ENCODE data around the gene PRKCB.

PRKCB gene

DNA sequence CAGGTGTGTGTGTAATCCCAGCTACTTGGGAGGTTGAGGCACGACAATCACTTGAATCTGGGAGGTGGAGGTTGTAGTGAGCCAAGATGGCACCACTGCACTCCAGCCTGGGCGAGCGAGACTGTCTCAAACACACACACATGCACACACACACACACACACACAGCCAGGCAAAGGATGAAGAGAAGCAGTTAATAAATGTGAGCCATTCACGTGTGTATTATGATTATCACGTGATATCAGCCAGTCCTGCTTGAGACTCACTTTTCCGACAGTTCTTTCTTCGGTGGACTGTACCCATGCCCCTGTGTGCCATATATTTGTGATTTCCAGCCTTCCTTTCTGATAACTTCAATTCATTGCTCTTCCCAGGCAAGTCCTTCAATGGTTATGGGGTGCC, 119.3 kb downstream of the PRKCB start:
- H3K36me3 ChIP-seq (ENCODE audit: insufficient read depth, low read length), result no peaks in the 10 kb centered on the region
- H3K9me3 ChIP-seq (ENCODE audit: control insufficient read depth, insufficient read depth, low read length), result no peaks in the 10 kb centered on the region
- H3K4me1 ChIP-seq (ENCODE audit: insufficient read depth, low read length), result peaks cover 10% of the 10 kb centered on the region
- H3K9ac ChIP-seq (ENCODE audit: low read depth, low read length), result no peak overlapping the region

DNA sequence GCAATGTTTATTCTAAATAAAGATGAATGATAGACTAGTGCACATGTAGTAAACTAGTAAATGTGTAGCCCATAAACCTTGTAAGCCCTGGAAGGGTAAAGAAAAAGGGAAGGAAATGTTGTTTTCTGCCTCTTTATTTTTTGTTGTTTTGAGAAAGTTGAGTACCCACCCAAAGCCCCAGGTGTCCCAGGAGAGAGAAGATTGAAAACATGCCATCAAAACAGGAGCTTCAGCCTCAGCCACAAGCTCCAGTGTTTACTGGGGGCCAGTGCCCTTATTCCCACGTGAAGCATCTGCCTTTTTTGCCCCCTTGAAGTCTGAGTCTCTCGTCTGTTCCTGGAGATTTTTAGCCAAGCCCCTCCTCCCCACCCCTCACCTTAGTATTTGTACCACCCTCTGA, 121.5 kb downstream of the PRKCB start:
- H3K4me1 ChIP-seq (ENCODE audit: insufficient read depth, low read length), result peaks cover 6% of the 10 kb centered on the region
- H3K36me3 ChIP-seq (ENCODE audit: insufficient read depth, low read length), result no peaks in the 10 kb centered on the region
- H3K9ac ChIP-seq (ENCODE audit: low read depth, low read length), result no peak overlapping the region

DNA sequence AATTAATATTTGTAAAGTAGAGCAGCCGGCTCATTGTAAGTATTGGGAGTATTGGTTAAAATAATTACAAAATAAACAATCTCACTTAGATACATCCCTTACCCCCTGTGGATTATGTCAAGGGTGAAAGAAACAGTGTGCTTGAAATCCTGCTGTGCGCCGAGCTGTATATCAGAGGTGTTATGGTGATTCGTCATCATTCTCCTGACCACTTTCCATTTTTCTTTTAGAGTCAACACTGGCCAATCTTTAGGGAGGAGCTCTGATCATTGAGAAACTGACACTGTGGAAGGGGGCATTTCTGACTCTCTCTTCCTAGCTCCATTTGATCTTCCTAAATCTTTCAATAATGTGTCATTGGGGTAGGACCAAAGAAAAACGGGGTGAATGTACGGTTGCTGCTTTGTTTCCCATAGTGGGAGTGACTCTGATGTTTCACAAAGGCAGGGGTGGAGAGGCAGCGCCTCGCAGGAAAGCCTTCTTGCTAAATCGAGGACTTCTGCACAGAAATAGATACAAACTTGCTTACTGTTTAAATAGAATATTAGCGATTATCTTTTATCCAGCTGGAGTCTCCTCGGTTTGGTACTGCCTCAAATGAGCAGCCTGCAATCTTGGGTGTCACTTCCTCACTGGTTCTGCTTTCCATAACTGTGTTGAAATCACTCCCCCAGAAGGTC, 123.4 kb downstream of the PRKCB start:
- Histone ChIP-seq H3K9me3 (ENCODE audit: control insufficient read depth, insufficient read depth, low read length) (no peaks in the 10 kb centered on the region), H3K9ac (ENCODE audit: low read depth, low read length) (no peak overlapping the region)

More for the DNA sequence above, 121.5 kb downstream of the PRKCB start:
- H3K9me3 ChIP-seq (ENCODE audit: control insufficient read depth, insufficient read depth, low read length), result no peaks in the 10 kb centered on the region

DNA sequence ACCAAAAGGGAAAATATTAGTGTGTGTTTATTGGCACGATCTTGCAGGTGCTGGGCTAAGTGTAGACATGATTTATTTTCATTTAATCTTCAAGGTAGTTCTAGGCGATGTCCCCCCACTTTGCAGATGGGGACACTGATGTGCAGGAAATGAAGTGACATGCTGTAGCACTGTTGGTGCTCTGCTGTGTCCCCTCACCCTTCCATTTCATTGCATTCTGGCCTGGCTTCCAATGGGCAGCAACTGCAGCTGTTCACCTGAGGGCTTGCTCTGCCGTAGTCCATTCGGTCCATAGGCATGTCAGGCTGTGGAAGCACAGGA, 123.9 kb downstream of the PRKCB start:
- Histone ChIP-seq H3K36me3 (ENCODE audit: insufficient read depth, low read length) (no peaks in the 10 kb centered on the region), H3K9ac (ENCODE audit: low read depth, low read length) (no peak overlapping the region), H3K4me1 (ENCODE audit: insufficient read depth, low read length) (no peaks in the 10 kb centered on the region), H3K9me3 (ENCODE audit: control insufficient read depth, insufficient read depth, low read length) (no peaks in the 10 kb centered on the region)

More for the DNA sequence above, 123.4 kb downstream of the PRKCB start:
- Histone ChIP-seq H3K4me1 (ENCODE audit: insufficient read depth, low read length) (no peaks in the 10 kb centered on the region), H3K36me3 (ENCODE audit: insufficient read depth, low read length) (no peaks in the 10 kb centered on the region)

DNA sequence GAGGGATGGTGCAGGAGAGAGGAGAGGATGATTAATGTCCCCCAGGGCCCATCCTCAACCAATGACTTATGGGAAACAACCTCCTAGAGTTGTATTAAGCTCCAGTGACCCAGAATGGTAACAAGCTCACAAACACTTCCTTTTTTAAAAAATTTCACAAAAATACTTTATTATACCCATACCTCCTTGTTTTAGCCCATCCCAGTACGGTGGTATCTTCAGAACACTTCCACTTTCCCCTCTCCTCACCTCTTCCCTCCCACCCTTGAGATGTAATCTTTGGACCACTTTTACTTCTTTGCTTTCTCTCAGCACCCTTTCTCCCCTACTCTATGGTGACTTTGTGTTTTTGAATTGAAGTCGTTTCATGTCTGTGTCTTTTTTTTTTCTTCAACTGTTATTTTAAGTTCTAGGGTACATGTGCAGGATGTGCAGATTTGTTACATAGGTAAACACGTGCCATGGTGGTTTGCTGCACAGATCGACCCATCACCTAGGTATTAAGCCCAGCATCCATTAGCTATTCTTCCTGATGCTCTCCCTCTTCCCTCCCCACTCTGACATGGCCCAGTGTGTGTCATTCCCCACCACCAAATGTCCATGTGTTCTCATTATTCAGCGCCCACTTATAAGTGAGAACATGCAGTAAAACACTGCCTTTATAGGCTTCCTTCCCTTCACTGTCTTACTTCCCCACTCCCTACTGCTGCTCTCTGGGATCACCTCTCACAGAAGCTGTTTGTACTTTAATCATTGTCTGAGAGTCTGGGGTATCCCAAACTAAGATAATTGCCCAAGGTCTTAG, 124.5 kb downstream of the PRKCB start:
- Histone ChIP-seq H3K9ac (ENCODE audit: low read depth, low read length) (no peak overlapping the region), H3K36me3 (ENCODE audit: insufficient read depth, low read length) (no peaks in the 10 kb centered on the region), H3K9me3 (ENCODE audit: control insufficient read depth, insufficient read depth, low read length) (no peaks in the 10 kb centered on the region), H3K4me1 (ENCODE audit: insufficient read depth, low read length) (no peaks in the 10 kb centered on the region)

DNA sequence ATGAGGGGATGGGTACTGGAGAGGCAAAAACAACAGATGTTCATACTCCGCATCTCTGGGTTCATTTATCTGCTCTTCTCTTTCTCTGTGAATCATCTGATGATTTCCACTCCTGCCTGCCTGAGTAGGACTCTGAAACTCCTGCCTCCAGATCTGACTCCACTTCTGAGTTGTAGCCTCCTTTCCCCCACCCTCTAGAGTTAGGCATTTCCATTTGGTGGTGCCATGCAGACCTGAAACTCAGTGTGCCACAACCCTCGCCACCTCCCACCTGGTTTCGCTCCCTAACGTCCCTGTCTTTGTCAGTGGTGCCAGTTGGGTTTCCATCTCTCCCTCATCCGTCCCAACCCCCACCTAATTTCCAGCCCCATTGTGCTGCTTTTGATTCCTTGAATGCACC, 126.2 kb downstream of the PRKCB start:
- Histone ChIP-seq H3K36me3 (ENCODE audit: insufficient read depth, low read length) (no peaks in the 10 kb centered on the region), H3K4me1 (ENCODE audit: insufficient read depth, low read length) (peaks cover 5% of the 10 kb centered on the region; the same call in 1 of the 2 replicates), H3K9me3 (ENCODE audit: control insufficient read depth, insufficient read depth, low read length) (no peaks in the 10 kb centered on the region), H3K9ac (ENCODE audit: low read depth, low read length) (no peak overlapping the region)

DNA sequence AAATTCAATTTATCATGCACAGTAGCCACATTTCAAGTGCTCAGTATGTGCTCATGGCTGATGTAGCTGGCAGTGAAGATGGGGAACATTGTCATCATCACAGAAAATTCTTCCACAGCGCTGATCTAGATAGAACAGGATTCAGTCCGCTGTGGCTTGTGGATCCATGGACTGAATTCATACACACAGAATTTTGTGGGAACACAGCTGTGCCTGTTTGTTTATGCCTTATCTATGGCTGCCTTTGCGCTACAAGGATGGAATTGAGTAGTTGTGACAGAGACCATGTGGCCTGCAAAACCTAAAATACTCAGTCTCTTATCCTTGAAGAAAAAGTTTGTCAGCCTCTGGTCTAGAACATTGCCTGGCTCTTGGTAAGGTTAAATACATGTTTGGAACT, 128.4 kb downstream of the PRKCB start:
- Histone ChIP-seq H3K36me3 (ENCODE audit: insufficient read depth, low read length) (no peaks in the 10 kb centered on the region), H3K9me3 (ENCODE audit: control insufficient read depth, insufficient read depth, low read length) (no peaks in the 10 kb centered on the region), H3K9ac (ENCODE audit: low read depth, low read length) (no peak overlapping the region), H3K4me1 (ENCODE audit: insufficient read depth, low read length) (peaks cover 9% of the 10 kb centered on the region; the same call in 1 of the 2 replicates)

DNA sequence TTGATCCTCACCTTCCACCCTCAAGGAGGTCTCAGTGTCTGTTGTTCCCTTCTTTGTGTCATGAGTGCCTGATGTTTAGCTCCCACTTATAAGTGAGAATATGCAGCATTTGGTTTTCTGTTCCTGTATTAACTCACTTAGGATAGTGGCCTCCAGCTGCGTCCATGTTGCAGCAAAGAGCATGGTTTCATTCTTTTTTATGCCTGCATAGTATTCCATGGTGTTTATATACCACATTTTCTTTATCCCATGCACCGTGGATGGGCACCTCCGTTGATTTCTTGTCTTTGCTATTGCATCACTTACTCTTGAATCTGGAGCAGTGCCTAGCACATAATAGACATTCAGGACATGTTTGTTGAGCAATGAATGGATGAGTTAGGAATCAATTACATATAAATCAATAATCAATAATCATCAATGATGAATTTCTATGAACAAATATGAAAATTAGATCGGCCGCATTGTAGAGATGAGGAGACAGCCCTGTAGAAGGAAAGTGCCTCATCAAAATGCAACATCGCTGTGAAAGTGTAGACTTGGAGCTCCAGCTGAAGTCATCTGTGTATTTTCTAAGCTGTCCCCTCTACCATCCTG, 129.5 kb downstream of the PRKCB start:
- no peaks in the 10 kb centered on the region for H3K36me3 ChIP-seq (ENCODE audit: insufficient read depth, low read length)
- no peak overlapping the region for H3K9ac ChIP-seq (ENCODE audit: low read depth, low read length)
- H3K4me1 ChIP-seq (ENCODE audit: insufficient read depth, low read length), result peaks cover 9% of the 10 kb centered on the region; the same call in 1 of the 2 replicates
- no peaks in the 10 kb centered on the region for H3K9me3 ChIP-seq (ENCODE audit: control insufficient read depth, insufficient read depth, low read length)

DNA sequence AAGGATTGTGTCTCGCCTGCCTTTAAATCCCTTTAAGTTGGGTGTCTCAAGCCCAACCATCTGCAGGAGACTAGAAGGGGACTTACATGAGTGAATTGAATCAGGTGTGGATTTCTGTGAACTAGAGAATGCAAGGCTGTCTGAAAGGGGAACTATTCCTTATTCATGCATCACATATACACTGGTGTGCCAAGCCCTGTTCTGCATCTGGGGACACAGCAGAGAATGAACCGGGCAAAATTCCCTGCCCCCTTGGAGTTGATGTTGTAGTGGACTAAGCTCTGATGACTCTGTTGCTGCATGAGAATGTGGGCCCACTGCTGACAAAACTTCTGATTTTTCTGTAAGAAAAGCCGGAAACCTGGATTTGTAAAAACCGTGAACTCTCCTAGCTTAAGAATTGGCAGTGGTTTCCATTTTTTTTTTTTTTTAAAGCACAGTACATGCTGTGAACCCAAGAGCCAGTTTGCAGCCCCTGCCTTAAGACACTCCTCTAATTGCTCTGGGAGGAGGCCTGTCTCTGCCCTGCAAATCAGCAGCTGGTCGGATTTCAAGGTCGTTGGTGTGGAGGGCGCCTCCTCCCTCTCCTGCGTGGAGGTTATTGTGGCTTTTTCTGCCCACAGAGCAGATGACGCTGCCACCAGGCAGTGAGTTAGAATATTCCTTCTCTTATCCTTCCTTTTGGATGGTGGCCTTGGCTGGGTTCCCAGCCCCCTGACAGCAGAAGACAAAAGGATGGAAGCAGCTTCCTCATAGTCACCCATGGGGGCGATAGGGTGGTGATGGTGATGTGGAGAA, 131.0 kb downstream of the PRKCB start:
- Histone ChIP-seq H3K4me1 (ENCODE audit: insufficient read depth, low read length) (peaks cover 9% of the 10 kb centered on the region; the same call in 1 of the 2 replicates), H3K36me3 (ENCODE audit: insufficient read depth, low read length) (no peaks in the 10 kb centered on the region), H3K9ac (ENCODE audit: low read depth, low read length) (no peak overlapping the region), H3K9me3 (ENCODE audit: control insufficient read depth, insufficient read depth, low read length) (no peaks in the 10 kb centered on the region)

DNA sequence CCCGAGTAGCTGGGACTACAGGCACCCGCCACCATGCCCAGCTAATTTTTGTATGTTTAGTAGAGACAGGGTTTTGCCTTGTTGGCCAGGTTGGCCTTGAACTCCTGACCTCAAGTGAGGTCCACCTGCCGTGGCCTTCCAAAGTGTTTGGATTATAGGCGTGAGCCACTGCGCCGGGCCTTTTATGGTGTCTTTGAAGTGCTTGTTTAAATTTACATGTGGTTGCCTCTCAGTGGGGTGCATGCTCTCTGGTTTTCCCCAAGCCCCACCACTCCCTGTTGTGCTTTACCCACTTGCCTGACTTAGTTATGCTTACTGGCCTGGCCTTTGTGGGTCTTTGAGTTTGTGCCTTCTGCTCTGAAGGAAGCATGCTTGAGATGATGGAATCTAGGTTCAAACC, 132.0 kb downstream of the PRKCB start:
- H3K4me1 ChIP-seq (ENCODE audit: insufficient read depth, low read length), result peaks cover 9% of the 10 kb centered on the region; the same call in 1 of the 2 replicates
- H3K36me3 ChIP-seq (ENCODE audit: insufficient read depth, low read length), result no peaks in the 10 kb centered on the region
- no peak overlapping the region for H3K9ac ChIP-seq (ENCODE audit: low read depth, low read length)
- H3K9me3 ChIP-seq (ENCODE audit: control insufficient read depth, insufficient read depth, low read length), result no peaks in the 10 kb centered on the region

DNA sequence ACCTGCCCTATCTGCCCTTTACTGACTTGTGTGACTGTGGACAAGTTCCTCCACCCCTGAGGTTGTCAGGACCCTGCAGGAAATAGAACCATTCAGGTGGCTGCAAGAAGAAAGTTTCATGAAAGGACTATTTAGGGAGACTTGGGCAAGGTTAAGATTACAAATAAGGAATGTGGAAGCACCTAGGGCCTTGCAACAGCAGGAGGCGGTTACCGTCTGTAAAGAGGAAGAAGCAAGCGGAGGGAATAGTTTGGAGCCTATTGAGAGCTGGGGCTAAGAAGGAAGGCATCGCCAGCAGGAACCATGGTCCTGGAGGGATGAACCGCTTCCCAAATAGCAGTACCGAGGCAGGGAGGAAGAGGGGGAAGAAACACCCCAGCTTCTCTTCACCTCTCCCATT, 132.4 kb downstream of the PRKCB start:
- H3K9ac ChIP-seq (ENCODE audit: low read depth, low read length), result no peak overlapping the region
- H3K36me3 ChIP-seq (ENCODE audit: insufficient read depth, low read length), result no peaks in the 10 kb centered on the region
- peaks cover 9% of the 10 kb centered on the region; the same call in 1 of the 2 replicates for H3K4me1 ChIP-seq (ENCODE audit: insufficient read depth, low read length)
- H3K9me3 ChIP-seq (ENCODE audit: control insufficient read depth, insufficient read depth, low read length), result no peaks in the 10 kb centered on the region

DNA sequence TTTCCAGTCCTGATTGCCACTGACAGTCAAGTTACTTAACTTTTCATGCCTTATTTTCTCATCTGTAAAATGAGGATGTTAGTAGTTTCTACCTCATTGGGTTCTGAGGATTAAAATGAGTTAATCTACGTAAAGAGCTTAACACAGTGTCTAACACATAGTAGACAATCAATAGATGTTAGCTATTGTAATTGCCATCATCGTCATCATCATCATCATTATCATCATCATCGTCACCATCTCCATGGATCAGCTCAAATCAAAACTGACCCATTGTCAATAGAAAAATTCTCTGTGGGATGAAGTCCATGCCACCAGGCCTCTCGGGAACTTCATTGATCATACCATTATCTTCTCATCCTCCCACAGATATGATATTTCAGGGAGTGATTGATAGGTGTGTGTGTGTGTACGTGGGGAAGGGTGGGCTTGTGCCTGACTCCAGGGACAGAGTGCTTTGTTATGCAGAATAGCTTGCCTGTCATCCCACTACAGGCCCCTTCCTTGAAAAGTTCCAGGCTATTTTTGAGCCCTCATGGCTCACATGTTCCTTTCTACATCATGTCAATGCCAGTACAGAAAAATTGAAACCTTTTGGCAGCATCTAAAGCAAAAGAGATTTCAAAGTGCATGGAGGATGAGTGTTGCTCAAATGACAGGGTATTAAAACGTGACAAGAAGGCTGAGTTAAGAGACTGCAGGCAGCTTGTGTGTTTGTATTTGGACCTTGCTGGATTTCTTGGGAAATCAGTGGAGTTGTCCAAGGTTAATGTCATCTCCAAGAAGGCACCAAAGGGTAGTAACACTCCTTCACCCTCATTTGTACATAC, 133.9 kb downstream of the PRKCB start:
- Histone ChIP-seq H3K9me3 (ENCODE audit: control insufficient read depth, insufficient read depth, low read length) (no peaks in the 10 kb centered on the region), H3K36me3 (ENCODE audit: insufficient read depth, low read length) (no peaks in the 10 kb centered on the region), H3K9ac (ENCODE audit: low read depth, low read length) (no peak overlapping the region), H3K4me1 (ENCODE audit: insufficient read depth, low read length) (peaks cover 9% of the 10 kb centered on the region; the same call in 1 of the 2 replicates)

DNA sequence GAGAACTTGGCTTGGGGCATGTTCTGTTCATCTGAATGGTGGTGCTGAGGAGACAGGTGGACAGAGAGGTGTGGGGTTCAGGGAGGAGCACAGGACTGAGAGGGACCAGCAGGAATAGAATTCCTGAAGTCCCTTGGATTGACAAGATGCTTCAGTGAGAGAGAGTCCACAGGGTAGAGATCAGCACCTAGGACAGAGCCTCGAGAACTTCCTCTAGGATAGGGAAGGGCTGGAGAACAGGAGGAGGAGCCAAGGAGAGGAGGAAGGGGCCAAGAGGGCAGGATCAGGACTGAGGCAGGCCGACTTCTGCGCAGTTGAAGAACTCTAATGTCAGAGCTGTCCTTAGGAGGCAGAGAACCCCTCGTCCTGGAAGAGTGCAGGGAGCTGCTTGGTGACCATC, 138.4 kb downstream of the PRKCB start:
- Histone ChIP-seq H3K4me1 (ENCODE audit: insufficient read depth, low read length) (no peaks in the 10 kb centered on the region), H3K36me3 (ENCODE audit: insufficient read depth, low read length) (no peaks in the 10 kb centered on the region), H3K9me3 (ENCODE audit: control insufficient read depth, insufficient read depth, low read length) (no peaks in the 10 kb centered on the region), H3K9ac (ENCODE audit: low read depth, low read length) (no peak overlapping the region)

Measured in ES-I3 (cell line).